DMS153 (cell line): ENCODE measurements around the gene IKZF3.
"Not testable (repeated sequence)": the region's sequence is repeated elsewhere in the genome, so short reads cannot be mapped to it uniquely, and the experiment has no call there.

Experiments
- DNase-seq: peaks from one replicate; lab custom pipeline; 2025; lab: John Stamatoyannopoulos, UW

Gene IKZF3

DNA sequence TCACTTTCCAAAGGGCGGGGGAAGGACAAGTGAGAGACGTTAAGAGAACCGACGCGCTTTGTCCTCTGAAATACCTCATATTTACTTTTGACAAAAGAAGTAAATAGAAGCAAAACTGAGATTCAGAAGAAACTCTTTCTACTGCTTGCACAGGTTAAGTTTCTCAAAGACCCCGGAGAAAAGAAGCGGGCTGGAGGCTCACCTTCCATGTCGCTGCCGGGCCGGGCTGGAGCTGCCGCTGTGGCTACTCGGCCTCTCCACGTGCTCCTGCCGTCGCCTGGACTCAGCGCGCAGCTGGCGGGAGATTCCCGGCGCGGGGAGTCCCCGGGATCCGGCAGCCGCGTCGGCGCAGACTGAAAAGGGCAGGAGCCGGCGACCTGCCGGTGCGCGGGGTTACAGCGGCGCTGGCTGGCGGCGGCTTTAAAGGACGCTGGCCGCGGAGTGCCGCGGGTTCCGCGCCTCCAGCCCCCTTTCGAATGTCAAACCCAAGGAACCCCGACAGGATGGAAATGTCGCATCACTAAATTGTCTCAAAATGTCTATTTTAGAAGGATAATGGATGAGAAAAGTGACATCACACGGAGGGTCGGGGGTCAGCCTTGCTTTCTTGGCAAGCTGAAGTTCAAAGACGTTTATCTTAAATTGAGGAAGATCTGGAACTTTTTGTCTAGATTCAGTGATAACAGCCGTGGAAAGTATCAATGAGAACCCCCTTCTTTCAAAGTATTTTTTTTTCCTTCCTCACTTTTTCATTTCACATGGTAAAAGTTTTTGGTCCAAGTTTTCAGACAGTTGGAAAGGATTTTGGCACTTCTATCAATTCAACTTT is at the start of gene IKZF3:
IKZF3 (minus strand) TSS at position 395 of the 829 bp plus-strand sequence; CDS start at position 209, 186 bp downstream.
- DNase-seq: peak; percentile 75

DNA sequence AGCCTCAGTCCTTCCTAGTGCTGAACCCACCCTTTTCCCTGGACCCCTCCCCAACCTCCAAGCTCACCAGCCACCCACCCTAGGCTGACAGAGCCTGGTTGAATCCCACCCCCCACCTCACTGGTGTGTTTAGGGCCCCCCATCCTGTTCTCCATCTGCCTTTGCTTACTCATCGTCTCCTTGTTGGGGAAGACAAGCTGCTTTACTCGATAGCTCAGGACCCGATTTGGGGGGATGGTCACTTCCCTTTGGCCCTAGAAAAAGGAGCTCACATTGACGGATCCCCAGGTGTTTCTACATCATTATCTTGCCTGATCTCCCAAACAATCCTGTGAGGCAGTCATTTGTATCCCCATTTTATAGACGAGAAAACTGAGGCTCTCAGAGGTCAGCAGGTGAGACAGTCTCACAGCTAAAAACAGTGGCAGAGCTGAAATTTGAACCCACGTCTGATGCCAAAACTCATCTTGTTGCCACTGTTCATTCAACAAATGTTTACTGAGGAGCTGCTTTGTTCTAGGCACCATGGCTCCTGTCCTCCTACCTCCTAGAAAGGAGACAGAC is 44.8 kb upstream of the IKZF3 start:
- no peak for DNase-seq

DNA sequence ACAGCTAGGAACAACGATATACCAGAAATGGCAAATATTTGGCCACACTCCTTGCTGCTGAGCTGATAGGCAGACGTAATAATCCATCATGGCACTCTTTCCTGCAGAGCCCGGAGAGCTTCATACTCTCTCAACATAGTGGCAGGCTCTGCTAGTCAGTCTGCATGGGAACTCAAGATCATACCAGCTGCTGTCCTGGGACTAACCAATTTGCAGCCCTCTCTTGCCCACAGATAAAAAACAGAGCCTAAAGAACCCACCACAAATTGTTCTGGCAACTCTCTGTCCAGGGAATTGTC is 40.8 kb upstream of the IKZF3 start:
- DNase-seq: no peak

DNA sequence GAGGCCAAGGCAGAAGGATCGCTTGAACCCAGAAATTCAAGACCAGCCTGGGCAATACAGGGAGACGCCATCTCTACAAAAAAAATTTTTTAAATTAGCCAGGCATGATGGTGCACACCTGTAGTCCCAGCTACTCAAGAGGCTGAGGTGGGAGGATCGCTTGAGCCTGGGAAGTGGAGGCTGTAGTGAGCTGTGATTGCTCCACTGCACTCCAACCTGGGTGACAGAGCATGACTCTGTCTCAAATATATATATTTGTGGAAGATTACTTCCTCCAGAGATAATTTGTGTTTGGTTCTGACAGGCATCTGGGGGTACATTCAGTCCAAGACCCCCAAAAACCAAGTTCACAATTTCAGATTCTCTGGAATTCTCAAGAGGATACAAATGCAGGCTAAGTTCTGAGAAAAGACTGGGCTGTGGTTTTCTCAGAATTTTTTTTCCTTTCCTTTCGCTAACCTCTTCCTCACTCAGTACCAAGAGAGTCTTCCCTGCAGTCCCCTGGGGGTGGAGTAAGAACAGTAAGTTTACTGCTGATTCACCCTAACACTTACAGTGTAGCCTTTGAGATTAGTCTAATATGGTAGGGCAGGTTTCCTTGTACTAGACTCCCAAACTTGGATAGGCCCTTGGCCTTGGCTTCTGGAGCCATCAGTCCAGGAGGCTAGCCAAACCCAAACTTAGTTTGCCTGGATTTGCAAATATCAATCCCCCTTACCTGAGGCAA is 39.2 kb upstream of the IKZF3 start:
- DNase-seq: no peak

- not testable (repeated sequence) for DNase-seq
Observed at GRCh38 chr17:39902027-39902426, 37.9 kb upstream of the IKZF3 start.

DNA sequence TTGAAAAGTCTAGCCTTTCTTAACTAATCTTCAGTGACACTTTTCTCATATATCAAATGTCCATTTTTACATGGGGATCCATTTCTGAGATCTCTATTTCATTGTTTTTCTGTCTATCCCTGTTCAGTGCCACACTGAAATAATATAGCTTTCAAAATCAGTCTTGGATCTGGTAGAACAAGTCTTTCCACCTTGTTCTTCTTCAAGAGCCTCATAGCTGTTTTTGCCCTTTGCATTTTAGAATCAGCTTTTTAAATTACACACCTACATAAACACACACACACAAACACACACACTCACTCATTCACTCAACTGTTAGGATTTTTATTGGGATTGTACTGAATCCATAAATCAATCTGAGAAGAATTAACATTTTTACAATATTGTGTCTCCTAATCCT is 35.1 kb upstream of the IKZF3 start:
- no peak for DNase-seq

DNA sequence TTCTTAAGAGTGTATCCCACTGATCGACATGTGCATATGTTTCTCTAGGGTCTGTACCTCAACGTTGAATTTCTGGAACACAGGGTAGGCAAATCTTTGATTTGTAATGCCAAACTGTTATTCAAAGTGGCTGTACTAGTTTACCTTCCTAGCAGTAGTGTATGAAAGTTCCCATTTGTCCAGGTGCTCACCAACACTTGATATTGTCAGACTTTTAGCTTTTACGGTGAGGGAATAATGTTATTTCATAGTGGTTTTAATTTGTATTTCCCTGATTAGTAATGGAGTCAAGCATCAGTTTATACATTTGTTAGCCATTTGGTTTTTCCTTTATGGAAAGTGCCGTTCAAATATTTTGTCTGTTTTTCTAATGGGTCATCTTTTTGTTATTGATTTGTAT is 34.0 kb upstream of the IKZF3 start:
- DNase-seq: no peak

DNA sequence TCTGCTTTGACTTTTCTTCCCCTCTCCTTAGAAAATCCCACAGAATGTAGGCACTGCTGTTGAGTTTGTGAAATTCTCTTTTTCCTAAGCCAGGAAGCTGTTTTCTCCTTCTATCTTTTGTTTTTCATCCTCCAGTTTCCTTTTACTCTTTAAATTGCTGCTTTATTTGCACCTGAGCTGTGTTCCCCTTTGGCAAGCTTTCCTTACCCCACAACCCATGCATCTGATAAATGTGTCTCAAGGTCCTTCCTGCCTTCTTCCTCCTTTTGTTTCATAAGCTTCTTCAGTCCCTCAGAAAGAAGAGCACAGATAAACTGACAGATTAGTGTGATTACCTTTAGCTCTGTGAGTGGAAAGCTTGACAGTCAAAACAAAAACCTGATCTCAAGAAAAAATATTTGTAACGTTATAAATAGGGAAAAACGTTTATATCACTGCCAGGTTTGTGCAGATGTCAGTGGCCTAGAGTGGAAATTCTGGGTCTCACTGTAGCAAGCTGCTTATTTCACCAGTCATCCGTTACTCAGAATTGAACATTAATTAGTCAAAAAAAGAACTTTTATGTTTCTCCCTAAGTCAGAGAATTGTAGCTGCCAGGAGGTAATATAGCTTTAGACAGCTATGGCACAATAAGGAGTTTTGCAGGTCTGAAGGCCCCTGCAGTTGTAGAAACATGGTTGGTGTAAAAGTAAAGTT is 30.7 kb upstream of the IKZF3 start:
- DNase-seq: no peak

GRCh38 chr17:39889200-39889599 is 25.1 kb upstream of the IKZF3 start:
- DNase-seq: no peak

GRCh38 chr17:39887078-39887477 is 23.0 kb upstream of the IKZF3 start:
- DNase-seq: no peak

- not testable (repeated sequence) for DNase-seq
Observed at GRCh38 chr17:39886102-39886501, 22.0 kb upstream of the IKZF3 start.

GRCh38 chr17:39872751-39873150 is 8.6 kb upstream of the IKZF3 start:
- DNase-seq: no peak

GRCh38 chr17:39871801-39872200 is 7.7 kb upstream of the IKZF3 start:
- no peak for DNase-seq

GRCh38 chr17:39870776-39871175 is 6.7 kb upstream of the IKZF3 start:
- DNase-seq: no peak

- DNase-seq: no peak
Observed at GRCh38 chr17:39868554-39868942, 4.4 kb upstream of the IKZF3 start.

GRCh38 chr17:39867880-39868553 is 3.9 kb upstream of the IKZF3 start, which contains the start of gene ZPBP2:
TSS of gene ZPBP2 (plus strand) at chr17:39868202. CDS start at chr17:39868355, 153 bp downstream.
- no peak for DNase-seq

DNA sequence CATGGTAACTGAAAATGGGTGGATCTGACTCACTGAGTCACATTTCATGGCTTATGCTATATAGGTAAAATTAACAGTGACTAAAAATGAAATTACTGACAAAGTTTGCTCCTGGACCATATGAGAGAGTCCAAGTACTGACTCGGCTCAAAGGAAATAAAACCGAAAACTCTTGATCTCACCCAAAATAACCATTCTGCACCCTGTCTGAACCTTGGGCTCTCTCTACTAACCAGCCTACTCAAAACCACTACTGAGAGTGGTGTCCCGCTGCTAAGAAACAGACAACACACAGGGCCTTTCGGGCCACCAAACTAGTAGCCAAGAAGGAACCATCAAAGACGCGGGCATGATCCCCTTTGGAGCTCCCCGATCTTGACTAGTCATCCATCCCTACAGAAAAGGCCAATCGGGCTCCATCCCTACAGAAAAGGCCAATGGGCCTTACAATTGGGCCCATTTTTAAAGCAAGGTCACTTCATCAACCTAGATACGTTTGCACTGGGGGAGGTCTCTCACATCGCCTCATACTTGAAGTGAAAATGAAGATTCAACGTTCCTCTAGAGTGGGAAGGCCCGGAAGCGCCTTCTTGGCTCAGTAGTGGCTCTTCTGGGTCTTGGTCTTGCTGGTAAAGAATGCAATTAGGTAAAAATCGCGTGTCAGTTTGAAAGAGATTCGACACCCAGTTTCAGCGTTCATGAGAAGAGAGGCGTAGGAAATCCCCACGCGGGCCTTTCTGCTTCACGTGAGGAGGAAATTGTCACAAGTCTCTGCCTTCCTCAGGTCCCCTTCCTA is 3.2 kb upstream of the IKZF3 start:
- no peak for DNase-seq

DNA sequence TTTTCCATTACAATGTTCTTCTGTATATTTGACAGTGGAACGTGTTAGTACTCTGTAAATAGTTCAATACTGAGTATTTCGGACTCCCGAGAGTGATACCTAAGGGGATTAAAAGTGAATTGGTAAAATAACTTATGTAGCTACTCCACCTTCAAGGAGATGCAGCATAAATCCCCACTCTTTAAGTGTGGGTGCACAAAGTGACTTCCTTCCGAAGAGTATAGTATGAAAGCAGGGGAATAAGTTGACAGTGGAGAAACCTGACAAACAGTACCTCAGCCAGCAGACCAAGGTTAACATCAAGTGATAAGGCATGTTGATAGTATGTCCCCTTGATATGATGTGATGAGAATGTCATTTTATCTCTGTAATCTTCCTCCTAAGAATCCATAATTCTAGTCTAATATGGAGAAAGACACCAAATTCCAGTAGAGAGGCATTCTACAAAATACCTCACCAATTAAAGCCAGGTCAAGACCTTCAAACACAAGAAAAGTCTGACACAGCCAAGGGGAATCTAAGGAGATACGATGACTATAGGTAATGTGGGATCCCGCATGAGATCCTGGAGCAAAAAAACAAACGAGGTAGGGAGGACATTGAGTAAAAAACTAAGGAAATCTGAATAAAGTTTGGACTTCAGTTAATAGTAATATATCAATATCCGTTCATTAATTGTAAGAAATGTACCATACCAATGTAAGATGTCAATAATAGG is 2.1 kb upstream of the IKZF3 start:
- no peak for DNase-seq

GRCh38 chr17:39863244-39863917 is 731 bp downstream of the IKZF3 start:
- no peak for DNase-seq

DNA sequence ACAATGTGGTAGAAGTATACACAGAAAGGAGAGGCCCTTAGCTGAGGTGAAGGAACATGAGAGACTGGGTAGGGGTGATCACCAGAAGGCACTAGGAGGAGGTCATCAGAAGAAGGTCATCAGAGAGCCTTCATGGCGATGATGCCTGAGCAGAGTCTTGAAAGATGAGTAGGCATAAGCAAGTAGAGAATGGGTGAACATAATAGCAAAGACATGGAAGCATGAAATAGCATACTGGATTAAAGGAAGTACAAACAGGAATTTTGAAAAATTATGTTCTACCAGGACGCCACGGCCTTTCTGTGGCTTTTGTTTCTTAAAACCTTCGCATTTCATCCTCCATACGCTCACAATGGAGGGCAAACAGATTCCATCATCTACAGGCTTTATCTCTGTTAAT is 2.9 kb downstream of the IKZF3 start:
- DNase-seq: no peak
